Stimulated activated CD4-positive, alpha-beta T cell treated with anti-CD3 and anti-CD28 coated beads, TNF-alpha, amount 100 ng/mL, for 4 hours (primary cell): Measurements from ENCODE around the gene KLK15.
"Not testable (repeated sequence)": the region's sequence is repeated elsewhere in the genome, so short reads cannot be mapped to it uniquely, and the experiment has no call there.

Experiments
- DNase-seq, 3 experiments: peaks; one replicate each; pipeline ENCODE4 v3.0.0-alpha.2; 2020; ENCODE audit warnings: low read depth in 3 of 3

Gene KLK15

GRCh38 chr19:50796634-50797428 is 36.5 kb downstream of the KLK15 start:
- DNase-seq = no peak

- DNase-seq = no peak
These were observed 37.2 kb downstream of the KLK15 start for GRCh38 chr19:50796128-50796633.

GRCh38 chr19:50795664-50796073 is 37.7 kb downstream of the KLK15 start:
- no peak for DNase-seq

GRCh38 chr19:50794876-50795663 is 38.3 kb downstream of the KLK15 start:
- DNase-seq = no peak

GRCh38 chr19:50794074-50794875 is 39.1 kb downstream of the KLK15 start:
- no peak for DNase-seq

GRCh38 chr19:50793558-50794065 is 39.8 kb downstream of the KLK15 start:
- no peak for DNase-seq

GRCh38 chr19:50792272-50793250 is 40.8 kb downstream of the KLK15 start:
- DNase-seq = no peak

GRCh38 chr19:50791594-50792271 is 41.6 kb downstream of the KLK15 start:
- no peak for DNase-seq

GRCh38 chr19:50790922-50791467 is 42.4 kb downstream of the KLK15 start:
- DNase-seq = no peak

- DNase-seq = no peak
These were observed 43.0 kb downstream of the KLK15 start, which contains the start of gene ACP4 for GRCh38 chr19:50790396-50790795. TSS of gene ACP4 (plus strand) at chr19:50790415. CDS start at chr19:50790415, 0 bp downstream.

- no peak for DNase-seq
These were observed 48.0 kb downstream of the KLK15 start for GRCh38 chr19:50785329-50785728.

GRCh38 chr19:50784710-50785109 is 48.7 kb downstream of the KLK15 start:
- no peak for DNase-seq

GRCh38 chr19:50783848-50784152 is 49.6 kb downstream of the KLK15 start:
- DNase-seq = not testable (repeated sequence)

- DNase-seq = no peak
These were observed 52.5 kb downstream of the KLK15 start for GRCh38 chr19:50780753-50781435.

- DNase-seq = no peak
These were observed 53.6 kb downstream of the KLK15 start for GRCh38 chr19:50779504-50780457.

- no peak for DNase-seq
These were observed 54.4 kb downstream of the KLK15 start for GRCh38 chr19:50778906-50779430.

GRCh38 chr19:50777830-50778303 is 55.5 kb downstream of the KLK15 start:
- DNase-seq = no peak

- no peak for DNase-seq
These were observed 56.1 kb downstream of the KLK15 start for GRCh38 chr19:50777261-50777660.
